Measurements from ENCODE around the gene AGR2.

Gene AGR2

DNA sequence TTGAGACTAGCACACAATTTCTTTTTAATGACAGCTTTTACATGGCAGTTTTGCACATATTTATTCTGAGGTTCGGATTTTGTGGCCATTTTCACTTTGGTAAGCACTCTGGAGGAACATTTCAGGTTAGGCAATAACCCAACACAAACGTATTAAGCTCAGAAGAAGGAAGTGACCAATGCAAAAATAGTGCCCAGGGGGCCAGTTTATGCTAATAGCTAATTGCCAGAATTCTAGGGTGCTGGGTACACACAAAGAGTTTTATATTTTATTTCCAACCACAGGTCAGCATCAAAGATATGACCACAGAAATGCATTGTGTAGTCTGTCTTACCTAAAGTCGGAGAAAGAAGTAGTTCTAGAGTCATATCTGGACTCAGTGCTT is 8.4 kb upstream of the AGR2 start:
- no peak for DNase-seq (ENCODE audit: extremely low read depth in 1 of 2, low read depth in 1 of 2)

DNA sequence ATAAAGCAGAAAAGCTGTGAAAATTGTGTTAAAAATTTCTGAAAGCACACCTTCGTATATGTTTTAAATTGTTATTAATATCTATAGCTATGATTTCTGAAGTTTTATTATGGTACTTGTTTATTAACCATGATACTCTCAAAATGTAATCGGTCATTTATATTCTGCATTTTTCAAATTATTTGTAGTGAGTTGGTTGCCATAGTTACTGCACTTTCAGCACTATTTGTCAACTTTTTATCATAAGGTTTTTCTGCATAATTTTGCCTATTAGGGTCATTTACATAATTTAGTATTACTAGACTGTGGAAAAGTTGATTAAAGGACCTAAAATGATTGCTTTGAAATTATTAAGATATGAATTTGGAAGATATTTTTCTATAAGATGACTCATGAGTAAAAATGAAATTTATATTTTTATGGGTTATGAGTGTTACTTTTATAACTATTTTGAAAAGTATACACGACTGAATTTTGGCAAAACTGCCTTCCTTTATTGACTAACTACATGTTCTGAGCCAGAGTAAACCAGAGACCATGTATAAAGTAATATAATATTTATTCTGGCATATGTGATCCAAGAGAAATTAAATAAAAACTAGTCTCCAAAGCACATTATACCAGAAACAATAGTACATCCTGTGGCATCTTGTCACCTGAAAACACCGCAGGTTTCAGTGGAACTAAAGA is 7.9 kb upstream of the AGR2 start:
- no peak for DNase-seq (ENCODE audit: extremely low read depth in 1 of 2, low read depth in 1 of 2)

DNA sequence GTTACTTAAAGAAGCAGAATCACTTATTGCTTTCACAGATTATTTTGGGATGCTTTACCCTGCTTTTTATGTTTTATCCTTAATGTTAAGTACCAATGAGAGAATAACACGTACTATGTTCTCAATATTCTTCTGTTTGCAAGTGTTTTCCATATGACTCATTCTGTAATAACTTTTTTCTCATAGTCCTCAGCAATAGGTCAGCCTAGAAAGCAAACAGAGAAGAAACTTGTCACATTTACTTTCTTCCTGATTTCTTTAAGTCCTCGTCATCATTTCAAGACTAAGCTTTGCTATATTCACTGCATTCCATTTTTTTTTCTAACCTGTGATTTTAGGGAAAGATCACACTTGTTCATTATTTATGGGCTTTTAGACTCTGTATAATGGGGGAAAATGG is 6.8 kb upstream of the AGR2 start:
- no peak for DNase-seq (ENCODE audit: extremely low read depth in 1 of 2, low read depth in 1 of 2)

DNA sequence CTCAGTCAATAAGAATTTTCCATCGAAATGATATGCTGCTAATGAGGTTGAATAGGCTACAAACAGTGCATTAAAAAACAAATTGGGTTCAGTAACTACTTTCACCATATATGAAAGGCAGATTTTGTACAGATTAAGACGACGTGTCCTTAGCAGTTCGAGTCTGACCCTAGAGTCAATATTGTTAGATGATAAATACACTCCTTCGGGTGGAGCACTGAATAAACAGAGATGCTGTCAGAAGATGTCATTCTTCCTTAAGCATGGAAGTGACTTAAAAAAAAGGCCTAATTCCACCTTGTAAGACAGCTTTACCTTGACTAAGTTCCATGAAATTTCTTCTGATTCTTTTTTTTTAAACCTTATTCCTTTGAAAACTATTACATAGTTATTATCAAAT is 5.8 kb upstream of the AGR2 start:
- no peak for DNase-seq (ENCODE audit: extremely low read depth in 1 of 2, low read depth in 1 of 2)

DNA sequence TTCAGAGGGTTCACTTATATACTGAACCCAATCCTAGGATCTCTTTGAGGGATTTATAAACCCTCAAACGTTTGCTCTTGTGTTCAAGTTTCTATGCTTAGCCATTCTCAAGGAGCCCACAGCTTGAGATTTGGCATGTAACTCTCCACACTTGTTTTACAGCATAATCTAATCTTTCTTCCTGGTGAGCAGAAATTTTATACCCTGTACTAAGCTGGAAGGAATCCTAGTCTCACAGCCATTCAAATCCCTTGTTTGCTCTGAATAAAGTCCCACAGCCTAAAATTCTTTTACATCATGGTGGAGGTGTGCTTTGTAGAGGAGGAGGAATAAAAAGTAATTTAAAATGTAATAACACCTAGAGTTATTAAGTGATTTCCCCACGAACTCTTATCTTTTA is 5.3 kb upstream of the AGR2 start:
- DNase-seq (ENCODE audit: extremely low read depth in 1 of 2, low read depth in 1 of 2): no peak

DNA sequence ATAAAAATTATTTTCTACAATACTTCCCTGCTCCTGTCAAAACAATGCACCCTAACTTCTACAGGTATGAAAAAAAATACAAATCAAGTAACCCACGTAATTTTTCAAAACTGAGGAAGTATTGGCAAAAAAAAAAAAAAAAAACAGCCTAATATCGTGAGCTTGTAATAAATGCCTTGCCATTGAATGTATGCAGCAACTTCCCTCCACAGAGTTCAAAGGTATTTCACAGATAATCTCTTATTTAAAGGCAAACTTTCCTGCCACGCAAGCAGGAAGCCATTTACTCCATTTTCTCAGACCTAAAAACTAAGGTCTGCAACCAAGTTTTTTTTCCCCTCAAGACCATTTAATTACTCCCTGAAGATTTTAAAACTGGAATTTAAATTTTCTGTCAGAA is 642 bp upstream of the AGR2 start:
- no peak for DNase-seq (ENCODE audit: extremely low read depth in 1 of 2, low read depth in 1 of 2)

DNA sequence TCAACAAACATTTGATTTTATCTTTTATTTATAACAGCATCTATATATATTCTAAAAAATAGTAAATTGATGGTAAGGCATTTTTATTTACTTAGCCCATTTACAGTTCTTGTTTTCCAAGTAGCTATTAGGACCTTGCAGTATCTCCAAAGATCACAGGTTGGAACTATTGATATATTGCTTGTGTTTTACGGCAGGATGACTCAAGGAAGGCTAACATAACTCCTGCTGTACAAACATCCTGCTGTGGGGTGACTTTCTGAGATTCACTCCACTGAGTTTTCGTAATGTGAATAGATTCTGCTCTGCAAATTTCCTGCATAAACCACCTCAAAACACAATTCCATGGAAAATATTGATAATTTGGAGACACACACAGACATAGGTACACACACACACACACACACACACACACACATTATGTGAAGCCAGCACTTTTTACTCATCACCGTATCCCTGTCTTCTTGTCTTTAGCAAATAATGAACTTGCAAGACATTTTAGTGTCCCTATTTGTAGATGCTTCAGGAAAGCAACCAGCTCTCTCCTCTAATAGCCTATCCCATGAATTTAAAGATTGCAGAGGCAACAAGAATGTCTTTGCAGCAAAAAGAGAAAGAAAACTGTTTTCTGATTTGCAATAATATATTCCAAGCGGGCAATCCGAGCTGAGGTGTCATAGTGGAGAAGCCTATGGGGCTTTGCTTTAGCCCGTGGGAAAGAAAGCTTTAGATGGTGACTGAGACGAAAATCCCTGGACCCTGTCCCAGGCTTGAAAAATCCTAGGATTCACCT is 722 bp downstream of the AGR2 start:
- no peak for DNase-seq (ENCODE audit: extremely low read depth in 1 of 2, low read depth in 1 of 2)

DNA sequence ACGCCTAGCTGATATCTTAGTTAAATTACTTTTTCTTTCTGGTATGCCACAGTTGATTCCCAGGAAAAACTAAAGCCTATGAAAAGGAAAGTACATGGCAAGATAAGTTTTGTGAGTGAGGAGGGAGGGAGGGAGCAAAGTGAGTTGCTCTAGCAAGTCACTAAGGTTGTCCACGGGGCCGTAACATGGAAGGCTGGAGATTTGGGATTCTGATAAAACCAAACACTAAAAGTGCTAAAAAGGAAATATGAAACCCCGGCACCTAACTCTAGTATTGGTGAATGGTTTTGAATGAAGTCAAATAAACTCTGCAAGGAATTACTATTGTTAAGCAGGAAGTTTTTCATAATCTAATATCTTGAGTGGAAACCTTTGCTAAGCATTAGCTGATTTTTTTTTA is 1.7 kb downstream of the AGR2 start:
- DNase-seq (ENCODE audit: extremely low read depth in 1 of 2, low read depth in 1 of 2): no peak

DNA sequence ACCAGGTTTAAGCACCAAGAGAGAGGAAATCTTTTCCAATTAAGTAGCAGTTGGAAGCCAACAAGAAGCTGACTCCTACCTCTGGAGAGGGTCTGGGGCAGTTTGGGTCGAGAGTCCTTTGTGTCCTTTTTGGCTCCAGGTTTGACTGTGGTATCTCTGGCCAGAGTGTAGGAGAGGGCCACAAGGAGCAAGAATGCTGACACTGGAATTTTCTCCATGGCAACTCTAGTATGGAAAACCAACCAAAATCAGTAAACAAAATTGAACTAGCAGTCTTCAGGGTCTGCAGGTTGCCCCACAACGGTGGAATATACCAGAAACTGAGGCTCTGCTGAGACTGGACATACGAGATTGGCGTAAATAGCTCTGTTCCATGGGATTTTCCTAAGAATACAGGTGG is 3.2 kb downstream of the AGR2 start:
- no peak for DNase-seq (ENCODE audit: extremely low read depth in 1 of 2, low read depth in 1 of 2)

DNA sequence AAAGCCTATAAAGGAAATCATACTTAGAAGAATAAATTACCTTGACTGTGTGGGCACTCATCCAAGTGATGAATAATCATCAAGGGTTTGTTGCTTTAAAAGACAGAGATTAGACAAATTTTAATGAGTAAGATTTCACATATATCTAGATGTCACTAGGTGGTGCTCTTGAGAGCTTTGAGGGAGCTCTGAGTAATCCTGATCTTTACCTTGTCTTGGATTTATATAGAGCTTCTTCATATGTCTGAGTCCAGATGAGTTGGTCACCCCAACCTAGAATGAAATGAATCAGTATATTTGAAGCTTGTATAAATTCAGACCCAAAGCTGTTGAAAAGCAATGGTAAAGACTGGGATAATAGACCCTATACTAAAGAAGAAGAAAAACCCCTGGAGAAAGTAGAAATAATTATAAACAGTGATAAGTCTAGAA is 3.7 kb downstream of the AGR2 start:
- DNase-seq (ENCODE audit: extremely low read depth in 1 of 2, low read depth in 1 of 2): no peak

DNA sequence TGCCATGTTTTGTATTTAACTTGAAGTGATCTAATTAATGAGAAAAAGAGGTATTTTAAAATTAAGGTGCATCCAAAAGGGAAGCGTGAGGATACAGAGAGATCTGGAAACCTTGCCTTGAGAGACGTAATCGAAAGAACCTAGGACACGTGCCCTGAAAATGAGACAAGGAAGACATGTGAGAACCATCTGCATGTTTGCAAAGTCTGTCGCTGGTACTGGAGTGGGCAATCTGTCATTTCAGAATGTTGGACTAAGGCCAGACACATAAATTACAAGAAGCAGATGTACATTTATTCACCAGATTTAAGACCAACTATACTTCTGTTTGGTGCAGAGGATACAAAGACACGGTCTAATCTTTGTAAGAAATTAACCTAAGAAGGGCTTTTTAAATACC is 9.2 kb downstream of the AGR2 start:
- DNase-seq (ENCODE audit: extremely low read depth in 1 of 2, low read depth in 1 of 2): no peak

DNA sequence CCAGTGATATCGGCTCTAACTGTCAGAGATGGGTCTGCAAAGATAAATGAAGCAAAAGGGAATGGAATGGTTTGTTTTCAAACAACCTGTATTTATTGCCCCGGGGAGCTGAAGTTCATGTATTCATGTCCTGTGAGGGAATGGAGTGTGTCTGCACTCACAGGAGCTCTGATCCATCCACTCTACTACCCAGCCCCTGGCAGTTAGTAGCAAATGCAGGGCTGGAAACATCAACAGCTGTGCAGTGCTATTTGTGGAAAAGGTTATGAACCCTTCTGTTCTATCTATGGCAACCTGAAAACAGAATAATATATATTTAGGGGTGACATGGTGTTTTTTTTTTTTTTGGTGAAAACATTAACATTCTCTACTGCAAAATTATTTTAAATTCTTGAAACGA is 9.8 kb downstream of the AGR2 start:
- DNase-seq (ENCODE audit: extremely low read depth in 1 of 2, low read depth in 1 of 2): no peak

DNA sequence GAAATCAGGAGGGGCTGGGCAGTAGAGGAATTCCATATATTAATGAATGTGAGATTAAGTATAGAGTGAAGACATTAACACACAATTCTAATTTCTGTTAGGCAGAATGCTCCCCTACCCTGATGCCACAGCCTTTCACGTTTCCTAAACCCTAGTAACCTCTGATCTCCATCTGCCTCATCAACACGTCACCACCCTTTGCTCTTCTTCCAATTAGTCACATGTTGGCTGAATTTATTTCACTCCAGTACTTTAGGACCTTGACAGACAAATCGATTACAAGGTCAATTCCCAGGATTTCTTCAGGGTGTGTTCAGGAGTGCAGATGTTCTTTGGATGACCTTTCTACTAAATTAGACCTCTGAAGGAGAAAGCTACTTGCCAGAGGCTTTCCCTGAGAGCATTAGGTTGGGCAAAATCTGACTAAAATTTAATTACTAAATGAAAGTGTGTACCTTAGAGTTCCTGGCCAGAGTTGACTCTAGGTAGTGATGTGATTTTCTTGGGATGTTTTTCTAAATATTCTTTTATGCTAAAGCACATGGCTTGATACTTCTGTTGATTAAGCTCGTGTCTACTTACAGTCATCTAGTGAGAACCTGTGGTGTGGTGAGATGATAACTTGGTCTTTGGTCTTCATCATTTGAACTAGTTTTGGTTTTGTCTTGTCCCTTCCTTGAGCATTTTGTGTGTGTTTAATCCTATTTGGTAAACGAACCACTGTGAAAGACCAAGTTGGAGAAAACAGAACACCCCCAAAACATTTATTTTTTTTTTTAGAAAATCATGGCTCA is 12.7 kb downstream of the AGR2 start:
- no peak for DNase-seq (ENCODE audit: extremely low read depth in 1 of 2, low read depth in 1 of 2)

DNA sequence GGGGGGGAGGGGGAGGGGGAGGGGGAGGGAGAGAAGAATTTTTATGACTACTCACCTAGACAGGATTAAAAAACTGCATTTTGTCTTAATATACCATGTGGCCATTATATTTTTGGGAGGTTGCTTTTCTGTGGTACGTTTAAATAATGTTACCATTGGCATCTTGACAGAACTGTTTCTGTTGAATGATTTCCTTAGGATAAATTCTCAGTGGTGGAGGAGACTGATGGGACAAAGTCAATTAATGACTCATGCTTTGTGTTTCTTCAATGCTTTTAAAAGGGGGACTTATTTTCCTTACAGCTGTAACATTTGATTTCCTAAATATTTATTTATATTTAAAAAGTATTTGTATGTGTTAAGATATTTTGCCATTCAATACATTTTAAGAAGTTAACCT is 13.7 kb downstream of the AGR2 start:
- no peak for DNase-seq (ENCODE audit: extremely low read depth in 1 of 2, low read depth in 1 of 2)

DNA sequence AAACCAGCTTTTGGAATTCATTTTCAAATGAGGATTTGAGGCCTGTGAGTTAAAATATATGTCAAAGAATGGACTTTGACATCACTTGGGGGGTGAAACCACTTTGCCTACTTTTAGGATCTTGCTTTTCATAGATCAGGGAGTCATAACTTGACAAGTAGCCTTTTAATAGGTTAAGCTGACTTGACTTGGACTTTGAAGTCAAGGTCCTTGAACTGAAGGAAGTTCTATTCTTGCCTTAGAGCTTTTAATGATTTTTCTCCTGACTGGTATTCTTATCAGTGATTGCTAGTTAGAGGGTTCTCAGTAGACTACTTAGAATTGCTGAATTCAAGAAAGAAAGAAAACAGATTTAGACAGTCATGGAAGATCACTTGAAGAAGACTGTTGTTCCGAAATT is 17.7 kb downstream of the AGR2 start:
- no peak for DNase-seq (ENCODE audit: extremely low read depth in 1 of 2, low read depth in 1 of 2)

DNA sequence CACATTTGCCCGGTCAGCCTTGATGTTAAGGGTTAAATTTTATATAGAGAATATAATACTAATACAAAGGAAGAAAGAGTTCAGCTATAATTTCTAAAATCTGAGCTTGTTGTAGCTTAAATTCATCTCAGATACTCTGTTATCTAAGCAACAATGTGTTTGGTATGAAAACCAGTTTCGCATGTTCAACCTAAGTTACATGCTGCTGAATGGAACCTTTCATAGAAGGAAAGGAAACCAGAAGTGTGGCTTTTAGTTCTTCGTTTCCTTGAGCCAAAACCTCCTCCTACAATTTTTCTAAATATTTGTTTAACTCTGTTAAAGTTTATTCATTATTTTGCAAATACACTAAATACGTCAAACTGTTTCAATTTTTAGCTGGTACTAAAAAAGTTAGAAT is 18.5 kb downstream of the AGR2 start:
- no peak for DNase-seq (ENCODE audit: extremely low read depth in 1 of 2, low read depth in 1 of 2)

DNA sequence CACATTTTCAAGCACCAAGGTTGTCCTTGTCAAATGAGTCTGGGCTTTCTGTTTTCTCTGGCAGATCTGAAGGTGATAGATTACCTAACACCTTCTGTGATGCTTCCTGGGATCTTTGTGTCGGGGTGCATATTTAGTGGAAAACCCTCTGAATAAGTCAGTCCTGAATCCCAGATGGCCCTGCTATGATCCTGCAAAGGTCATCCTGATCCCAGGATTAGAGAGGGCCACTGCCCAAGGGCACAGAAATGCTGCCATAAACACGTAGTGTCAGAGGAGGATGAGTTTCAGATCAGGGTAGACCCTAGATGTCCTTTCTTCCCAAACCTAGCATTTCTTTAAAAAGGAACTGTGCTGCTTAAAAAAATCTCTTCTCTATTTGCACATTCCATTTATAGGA is 19.0 kb downstream of the AGR2 start:
- no peak for DNase-seq (ENCODE audit: extremely low read depth in 1 of 2, low read depth in 1 of 2)

DNA sequence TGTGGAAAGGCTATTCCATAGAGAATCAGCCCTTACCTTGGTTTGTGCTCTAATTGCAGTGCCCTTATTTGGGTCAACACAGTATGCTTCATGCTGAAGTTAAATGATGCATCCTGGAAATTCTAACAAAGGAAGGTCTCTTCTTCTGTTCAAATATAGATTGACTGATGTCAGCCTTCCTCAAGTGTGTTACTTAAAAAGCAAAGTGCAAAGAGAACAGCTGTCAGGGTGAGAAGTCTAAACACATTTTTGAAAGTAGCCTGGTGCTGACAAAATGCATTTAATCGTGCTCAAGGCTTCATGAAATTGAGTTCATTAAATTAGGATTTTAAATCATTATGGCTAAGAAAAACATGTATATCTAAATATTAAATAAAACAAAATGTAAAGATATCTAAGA is 19.5 kb downstream of the AGR2 start:
- no peak for DNase-seq (ENCODE audit: extremely low read depth in 1 of 2, low read depth in 1 of 2)

DNA sequence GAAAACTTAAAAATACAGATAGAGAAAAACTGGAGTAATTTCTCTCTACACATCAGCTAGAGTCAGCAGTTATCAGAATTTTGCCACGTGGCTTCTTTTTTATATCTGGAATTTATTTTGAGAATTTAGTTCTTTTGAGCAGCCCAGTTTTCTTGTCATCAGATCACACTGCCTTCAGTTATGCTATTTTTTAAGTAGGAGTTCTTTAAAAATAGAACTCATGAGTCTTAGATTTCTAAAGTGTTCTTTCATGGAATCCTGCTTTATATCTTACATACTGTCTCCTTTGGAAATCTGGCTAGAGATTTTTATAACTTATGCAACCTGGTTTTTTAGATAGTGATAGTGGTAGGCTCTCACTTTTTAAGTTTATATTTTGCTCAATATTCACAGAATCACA is 24.2 kb downstream of the AGR2 start:
- no peak for DNase-seq (ENCODE audit: extremely low read depth in 1 of 2, low read depth in 1 of 2)

DNA sequence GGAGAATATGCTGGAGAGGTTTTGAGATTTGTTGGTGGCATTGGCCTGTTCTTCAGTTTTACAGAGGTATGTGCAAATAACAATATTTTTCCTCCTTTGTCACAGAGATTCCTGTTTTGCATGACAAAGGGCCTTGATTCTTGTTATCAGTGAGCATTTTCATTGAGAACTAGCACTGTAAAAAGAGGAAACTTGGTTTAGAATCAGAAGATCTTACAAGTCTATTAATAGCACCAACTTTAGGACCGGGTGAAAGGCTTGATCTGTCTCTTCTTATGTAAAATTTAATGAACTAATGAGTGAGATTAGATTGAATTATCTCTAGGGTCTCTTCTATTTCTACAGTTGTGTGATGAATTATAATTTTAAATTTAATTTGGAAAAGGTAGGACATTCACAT is 25.7 kb downstream of the AGR2 start:
- DNase-seq (ENCODE audit: extremely low read depth in 1 of 2, low read depth in 1 of 2): no peak

DNA sequence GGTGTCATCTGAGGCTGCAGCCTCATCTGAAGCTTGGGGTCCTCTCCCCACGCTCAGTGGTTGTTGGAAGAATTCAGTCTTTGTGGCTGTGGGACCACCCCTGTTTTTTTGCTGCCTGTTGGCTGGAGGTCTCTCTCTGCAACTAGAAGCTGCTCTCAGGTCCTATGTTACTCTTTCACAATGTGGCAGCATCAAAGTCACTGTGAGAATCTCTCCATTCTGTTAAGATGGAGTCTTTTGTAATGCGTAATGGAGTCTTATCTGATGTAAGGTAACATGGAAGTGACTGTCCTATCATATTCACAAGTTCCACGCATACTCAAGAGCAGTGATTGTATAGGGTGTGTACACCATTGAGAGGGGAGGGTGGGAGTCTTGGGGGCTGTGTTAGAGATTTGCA is 26.3 kb downstream of the AGR2 start:
- DNase-seq (ENCODE audit: extremely low read depth in 1 of 2, low read depth in 1 of 2): no peak

DNA sequence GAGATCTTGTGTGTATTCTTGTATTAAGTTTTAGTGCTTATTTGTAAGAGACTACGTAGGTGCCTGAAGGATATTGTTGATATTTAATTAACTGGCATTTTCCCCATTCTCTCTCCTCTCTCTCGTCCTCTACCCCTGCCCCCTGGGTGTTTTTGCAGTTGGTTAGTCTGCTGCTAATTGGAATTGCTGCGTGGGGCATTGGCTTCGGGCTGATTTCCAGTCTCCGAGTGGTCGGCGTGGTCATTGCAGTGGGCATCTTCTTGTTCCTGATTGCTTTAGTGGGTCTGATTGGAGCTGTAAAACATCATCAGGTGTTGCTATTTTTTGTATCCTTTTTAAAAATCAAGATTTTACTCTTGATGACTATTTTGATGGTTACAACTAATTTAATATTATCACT is 28.7 kb downstream of the AGR2 start:
- DNase-seq (ENCODE audit: extremely low read depth in 1 of 2, low read depth in 1 of 2): no peak
